Anterior cingulate cortex (tissue), 58 donors: ENCODE results near the gene BDKRB2.

Experiments
- DNase-seq, 58 donors: peaks; one replicate each; lab custom pipeline; 2025; lab: John Stamatoyannopoulos, UW

BDKRB2 gene

DNA sequence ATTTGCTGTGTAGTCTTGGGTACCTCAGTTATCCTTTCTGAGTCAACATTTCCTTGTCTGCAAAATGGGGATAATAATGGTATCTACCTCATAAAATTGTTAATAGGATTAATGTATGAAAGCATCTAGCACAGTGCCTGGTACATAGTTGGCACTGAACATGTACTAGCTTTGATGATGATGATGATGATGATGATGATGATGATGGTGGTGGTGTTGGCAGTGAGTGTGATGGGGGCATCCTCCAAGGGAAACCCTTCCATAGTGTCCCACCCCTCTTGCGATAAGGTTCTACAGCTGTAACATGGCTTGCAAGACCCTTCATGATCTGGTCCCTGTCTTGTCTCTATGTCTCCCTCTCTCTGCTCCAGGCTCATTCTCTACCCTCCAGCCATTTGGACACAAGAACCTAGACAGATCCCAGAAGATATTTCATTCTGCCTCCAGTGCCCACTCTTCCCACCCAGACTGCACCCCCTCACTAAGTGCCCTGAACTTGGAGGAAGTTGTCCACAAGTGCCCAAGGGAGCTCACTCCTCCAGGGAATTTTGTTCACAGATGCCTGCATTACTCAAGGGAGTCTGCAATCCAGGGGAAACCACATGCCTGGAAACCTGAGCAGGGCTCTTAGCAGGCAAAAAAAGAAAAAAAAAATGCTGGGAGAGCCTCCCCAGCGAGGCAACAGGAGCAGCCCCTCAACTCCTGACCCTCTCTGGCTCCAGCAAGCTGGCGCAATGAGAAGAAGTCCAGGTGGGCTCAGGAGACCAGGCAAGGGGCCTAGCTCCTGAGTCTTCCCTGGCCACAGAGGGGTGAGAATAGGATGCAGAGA is 41.3 kb downstream of the BDKRB2 start:
- no peak for DNase-seq

DNA sequence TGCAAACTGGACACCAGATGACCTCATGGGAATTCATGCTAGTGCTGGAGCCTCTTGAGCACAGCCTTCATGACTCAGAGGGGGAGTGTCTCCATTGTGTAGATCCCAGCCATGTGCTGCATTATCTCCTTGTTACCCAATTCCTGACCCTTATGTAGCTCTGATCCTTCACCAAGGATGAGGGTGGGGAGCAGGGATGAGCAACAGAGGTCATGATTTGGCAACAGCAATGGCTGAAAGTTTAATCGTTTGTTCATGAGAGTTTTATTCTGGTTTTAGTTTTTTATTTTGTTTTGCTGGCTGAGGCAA is 41.9 kb downstream of the BDKRB2 start:
- DNase-seq = peak in 2 of 58 donors; percentile 13 to 20

DNA sequence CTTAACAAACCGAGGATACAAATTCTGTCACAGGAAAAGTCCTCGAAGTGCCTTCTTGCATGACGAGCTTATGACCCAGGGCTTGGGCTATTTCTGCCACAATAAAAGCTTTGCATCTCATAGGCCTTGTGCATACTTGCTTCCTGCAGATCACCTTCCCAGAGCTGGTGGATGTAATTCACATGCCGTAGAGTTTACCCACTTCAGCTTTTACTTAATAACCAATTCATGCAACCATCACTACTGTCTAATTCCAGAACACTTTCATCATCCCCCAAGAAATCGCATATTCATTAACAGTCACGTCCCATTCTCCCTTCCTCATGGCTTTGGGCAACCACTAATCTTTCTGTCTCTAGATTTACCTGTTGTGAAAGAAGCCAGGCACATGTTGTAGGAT is 42.4 kb downstream of the BDKRB2 start:
- DNase-seq = no peak

DNA sequence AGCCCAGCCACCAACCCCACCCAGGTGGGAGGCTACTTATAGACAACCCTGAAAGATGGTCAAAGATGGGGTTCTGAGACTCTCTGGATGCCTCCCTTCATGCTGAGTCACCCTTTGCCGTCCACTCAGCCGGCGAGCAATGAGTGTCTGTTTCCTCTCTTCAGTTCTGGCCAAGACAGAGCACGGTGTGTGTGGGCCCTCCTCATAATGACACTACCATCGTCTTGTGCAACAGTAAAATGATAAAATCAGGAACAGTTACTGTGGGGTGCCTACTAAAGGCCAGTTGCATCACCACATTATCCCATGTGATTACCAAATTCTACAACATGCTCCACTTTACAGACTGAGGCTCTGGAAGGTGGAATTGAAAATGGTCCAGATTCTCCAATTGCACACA is 44.4 kb downstream of the BDKRB2 start:
- peak in 2 of 58 donors; percentile 9 to 25 for DNase-seq

DNA sequence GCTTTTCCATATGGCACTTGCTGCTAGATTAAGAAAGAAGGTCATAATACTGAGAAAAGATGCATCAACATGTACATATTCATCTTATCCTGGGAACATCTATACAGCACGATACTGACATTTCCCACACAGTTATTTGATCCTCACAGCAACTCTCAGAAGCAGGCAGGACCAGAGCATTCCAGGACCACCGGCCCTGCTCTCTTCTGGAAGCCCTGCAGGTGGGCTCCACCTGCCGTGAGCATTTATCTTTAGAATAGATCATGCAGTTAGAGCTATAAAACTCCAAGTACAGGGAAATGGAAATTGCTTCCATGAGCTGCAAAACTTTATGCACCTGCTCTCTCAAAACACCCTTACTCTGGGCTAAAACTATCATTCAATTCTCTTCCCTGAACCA is 45.8 kb downstream of the BDKRB2 start:
- DNase-seq = no peak

DNA sequence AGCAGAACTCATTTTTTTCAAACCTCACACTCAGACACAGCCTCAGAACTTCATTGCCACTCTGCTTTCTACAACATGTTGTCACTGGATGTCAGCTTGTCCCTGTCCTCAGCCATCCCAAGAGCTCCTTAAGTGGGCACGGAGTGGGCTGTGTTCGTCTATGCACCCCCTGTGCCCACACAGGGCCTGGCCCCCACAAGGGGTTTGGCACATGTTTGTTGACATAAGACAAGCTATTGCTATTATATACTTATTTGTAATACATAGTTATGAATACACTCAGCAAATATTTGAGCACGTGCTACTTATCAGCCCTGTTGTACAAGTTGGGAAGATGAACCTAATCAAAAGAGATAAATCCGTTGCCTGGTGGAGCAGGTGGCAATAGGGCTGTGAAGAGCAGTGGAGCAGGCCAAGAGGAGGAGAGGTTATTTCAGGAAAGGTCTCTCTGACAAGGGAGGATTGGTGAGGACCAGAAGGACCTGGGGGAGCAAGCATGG is 47.1 kb downstream of the BDKRB2 start:
- no peak for DNase-seq

DNA sequence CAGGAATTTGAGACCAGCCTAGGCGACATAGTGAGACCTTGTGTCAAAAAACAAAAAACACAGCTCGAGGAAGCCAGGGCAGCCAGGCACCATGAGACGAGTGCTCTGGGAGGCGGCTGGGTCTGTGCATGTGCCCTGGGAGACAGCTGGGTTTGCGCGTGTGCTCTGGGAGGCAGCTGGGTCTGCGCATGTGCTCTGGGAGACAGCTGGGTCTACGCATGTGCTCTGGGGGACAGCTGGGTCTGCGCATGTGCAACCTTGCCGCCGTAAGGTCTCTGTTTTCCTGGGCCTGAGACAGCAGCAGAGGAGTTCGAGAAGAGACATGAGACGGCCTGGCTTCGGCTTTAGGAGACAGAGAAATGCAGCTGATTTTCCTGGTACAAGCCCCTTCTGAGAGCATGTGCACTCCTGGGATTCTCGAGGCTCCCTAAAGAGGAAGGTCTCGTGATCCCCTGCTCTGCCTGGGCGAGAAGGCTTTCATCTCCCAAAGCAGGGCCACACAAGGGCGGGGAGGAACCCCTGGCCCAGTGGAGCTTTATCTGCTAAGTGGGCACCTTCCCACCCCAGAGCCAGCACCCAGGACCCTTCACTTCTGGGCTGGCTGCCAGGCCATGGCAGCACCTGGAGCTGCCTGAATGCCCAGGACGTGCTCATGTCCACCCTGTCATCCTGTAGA is 47.8 kb downstream of the BDKRB2 start:
- DNase-seq = no peak

DNA sequence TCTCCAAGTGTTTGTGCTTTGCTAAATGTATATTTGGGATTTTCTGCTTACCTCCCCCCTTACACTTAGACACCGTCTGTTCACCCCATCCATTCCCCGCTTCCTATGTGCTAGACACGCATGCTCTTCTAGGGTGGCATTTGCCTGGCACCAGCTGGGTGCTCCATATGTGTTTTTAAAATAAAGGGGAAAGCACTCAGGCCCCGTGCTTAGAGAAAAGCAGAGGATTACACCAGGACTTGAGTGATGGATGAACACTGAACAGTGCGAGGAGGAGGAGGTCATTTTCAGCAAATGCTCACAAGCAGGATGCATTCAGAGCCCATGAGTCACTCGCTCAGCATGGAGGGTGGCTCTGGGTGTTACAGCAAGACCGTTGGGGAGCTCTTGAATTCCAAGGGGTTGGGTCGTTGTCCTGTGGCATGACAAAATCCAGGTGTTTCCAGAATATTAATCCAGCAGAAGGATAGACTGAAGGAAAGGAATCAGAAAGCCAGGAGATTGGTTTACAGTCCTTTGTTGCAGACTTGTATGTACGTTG is 48.4 kb downstream of the BDKRB2 start:
- peak in 1 of 58 donors; percentile 4 for DNase-seq

DNA sequence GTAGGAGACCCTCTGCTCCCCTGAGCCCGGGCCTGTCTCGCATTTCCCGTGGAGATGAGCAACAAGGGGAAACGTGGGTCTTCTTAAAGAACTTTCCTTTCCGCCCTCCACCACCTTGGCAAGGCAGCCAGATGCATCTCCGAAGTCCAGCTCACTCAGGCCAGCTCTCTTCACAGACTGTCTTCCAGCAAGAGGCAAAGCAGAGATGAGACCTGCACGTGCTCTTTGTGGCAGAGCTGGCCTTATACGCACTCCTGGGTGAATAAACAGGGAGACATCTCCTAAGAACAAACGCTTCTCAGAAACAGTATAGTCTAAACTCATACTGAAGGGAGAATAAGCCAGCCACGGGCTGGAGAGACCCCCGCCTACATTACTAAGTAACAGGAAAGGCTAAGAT is 50.0 kb downstream of the BDKRB2 start:
- DNase-seq = no peak

DNA sequence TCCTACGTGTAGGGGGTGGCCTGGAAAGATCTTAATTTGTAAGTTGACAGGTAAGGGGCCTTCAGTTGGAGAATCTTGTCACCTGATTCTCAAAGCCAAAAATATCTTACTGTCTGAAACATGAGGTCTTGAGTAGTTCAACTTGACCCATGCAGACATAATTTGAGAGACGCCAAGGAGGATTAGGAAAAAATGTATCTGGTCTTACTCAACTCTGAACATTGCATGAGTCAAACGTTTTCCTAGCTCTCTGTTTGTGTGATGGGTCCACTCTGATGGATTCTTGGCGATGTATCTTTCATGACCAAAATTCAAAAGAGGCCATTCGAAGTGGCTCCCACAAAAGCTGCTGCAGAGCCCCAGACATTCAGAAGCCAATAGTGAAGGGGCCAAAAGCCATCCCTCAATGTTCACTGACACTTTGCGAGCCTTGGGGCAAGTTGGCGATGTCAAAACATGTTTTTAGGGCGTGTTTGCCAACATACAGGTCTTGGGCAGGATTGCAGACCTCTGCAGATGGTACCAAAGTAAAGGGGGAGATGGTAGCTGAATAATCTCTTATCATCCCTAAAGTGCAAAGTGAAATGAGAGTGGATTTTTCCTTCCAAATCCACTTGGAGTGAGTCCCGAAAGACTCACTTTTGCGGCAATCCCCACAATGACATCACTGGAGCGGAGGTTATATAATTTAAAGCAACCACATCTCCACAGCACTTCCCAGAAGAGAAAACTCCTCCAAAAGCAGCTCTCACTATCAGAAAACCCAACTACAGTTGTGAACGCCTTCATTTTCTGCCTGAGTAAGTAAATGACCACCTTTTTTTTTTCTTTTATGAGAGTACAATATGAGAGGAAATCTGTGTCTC is 51.1 kb downstream of the BDKRB2 start, which contains the start of gene BDKRB1:
Gene BDKRB1 (plus strand): TSS at position 710 of the 866 bp plus-strand sequence. CDS start 7,473 bp downstream, outside the sequence.
- DNase-seq = no peak

DNA sequence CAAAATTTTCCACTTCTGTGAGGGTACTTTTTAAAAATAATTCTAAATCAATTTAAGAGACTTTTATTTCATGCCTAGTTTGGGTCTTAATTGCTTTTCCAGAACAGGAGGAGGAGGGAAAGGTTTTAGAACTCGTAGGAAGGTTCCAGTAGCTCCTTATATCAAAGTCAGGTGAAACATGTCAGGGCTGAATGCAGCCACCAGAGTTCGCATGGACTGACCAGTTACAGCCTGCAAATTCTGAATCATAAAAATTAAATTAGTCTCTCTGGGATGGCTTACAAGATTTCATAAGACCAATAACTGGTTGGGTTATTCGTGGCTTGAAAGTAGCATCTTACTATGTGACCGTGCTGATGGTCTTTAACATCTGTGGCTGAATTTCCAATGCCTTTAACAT is 51.8 kb downstream of the BDKRB2 start:
- no peak for DNase-seq

DNA sequence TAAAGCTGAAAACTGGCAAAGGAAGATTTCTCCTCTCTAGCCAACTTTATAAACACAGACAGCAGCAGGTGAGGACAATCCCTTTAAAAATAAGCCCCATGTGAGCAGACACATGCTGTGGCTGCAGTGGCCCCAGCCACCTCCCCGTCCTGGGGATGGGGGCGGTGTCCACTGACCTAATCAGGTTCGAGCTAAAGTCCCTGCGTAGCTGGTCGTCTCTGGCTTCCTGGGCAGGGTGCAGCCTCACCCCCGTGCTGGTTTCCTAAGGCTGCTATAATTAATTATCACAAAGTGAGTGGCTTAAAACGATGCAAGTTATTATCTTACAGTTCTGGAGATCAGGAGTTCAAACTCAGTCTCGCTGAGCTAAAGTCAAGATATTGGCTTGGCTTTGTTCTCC is 52.4 kb downstream of the BDKRB2 start:
- no peak for DNase-seq

DNA sequence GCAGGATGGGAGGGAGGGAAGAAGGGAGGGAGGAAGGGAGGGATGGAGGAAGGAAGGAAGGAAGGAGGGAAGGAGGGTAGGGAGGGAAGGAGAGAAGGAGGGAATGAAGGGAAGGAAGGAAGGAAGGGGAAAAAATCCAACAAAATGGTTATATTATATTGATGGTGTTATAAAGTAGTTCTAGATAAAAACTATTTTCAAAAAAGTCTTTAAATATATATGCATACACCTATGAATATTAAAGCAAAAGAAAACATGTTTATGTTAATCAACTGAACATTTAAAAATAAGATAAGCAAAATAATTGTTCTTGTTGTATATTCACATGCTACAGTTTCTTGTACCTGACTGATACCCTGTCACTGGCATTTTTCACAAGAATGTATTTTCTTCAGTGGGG is 53.3 kb downstream of the BDKRB2 start:
- DNase-seq = no peak

DNA sequence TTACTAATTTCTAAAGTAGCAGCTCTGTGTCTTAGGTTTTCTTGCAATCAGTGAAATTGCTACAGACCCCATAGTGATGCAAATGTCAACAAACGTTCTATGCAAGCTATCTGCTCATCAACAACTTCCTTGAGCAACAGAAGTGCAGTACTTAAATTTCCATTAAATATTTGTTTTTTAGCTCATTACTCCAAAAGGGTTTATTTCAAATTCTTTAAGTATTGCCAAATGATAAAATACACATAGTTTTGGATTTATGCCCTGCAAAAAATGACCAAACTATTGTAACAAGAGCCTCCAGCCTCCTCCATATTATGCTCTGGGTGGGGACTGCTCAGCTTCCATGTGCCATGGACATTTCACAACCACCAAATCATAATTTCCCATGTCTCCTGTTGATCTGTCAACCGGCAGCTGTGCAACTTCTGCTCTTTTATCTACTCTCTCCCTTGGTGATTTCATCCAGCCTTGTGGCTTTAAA is 55.7 kb downstream of the BDKRB2 start:
- DNase-seq = no peak

DNA sequence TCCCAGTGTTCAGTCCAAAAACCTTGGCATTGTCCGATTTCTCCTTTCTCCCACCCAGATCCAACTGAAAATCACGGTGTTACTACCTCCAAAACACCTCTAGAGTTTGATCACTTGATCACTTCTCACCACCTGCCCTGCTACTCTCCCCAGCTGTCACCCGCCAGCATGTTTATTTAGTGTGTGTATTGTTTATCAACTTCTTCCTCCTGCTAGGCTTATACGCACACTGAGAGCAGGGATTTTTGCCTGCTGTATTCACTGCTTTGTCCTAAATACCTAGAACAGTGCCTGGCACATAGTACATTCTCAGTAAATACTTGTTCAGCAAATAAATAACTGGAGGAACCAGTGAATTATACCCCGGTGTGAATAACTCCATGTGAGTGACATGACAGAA is 56.4 kb downstream of the BDKRB2 start:
- DNase-seq = no peak

DNA sequence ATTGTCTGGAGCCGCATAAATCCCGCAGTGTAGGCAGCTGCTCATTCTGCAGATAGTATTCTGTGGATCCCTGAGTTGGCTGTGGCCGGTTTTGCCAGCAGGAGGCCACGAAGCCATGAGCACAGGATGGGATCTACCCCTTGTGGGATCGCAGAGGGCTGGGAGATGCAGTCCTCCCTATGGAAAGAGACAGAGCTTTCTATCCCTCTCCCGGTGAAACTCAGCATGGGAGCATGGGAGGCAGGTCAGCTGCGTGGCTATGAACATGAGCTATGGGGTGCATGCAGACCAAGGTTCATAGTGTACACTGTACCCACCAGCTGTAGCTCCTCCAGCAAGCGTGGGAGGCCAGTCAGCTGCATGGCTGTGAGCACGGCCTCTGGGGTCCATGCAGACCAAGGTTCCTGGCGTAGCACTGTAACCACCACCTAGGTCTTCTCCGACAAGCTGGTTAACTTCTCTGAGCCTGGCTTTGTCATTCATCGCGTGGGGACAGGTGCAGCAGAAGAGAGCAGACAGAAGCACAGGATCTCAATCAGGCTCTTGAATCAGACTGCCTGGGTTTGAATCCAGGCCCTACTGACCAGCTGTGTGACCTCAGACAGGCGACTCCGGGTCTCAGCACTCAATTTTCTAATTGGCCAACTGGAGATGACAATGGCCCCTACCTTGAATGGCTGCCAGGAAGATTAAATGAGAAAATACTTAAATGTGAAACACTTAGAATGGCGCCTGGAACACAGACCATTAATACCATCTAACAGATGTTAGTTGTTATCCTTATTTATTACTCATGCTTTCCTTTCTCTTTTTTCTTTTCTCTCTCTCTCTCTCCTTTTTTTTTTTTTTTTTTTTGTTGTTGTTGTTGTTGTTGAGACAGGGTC is 57.4 kb downstream of the BDKRB2 start:
- DNase-seq = no peak

DNA sequence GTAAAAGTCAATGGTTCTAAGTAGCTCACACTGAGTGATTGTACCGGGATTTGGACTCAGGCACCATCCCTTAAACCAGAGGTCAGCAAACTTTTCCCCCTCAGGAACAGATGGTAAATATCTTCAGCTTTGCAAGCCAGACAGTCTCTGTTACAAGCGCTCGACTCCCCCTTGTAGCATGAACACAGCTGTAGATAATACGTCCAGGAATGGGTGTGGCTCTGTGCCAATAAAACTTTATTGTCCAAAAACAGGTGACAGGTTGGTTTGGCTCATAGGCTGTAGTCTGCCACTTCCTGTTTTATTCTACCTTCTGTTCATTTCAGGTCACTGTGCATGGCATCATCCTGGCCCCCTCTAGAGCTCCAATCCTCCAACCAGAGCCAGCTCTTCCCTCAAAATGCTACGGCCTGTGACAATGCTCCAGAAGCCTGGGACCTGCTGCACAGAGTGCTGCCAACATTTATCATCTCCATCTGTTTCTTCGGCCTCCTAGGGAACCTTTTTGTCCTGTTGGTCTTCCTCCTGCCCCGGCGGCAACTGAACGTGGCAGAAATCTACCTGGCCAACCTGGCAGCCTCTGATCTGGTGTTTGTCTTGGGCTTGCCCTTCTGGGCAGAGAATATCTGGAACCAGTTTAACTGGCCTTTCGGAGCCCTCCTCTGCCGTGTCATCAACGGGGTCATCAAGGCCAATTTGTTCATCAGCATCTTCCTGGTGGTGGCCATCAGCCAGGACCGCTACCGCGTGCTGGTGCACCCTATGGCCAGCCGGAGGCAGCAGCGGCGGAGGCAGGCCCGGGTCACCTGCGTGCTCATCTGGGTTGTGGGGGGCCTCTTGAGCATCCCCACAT is 58.9 kb downstream of the BDKRB2 start:
- DNase-seq = no peak

DNA sequence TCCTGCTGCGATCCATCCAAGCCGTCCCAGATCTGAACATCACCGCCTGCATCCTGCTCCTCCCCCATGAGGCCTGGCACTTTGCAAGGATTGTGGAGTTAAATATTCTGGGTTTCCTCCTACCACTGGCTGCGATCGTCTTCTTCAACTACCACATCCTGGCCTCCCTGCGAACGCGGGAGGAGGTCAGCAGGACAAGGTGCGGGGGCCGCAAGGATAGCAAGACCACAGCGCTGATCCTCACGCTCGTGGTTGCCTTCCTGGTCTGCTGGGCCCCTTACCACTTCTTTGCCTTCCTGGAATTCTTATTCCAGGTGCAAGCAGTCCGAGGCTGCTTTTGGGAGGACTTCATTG is 59.5 kb downstream of the BDKRB2 start:
- DNase-seq = no peak

DNA sequence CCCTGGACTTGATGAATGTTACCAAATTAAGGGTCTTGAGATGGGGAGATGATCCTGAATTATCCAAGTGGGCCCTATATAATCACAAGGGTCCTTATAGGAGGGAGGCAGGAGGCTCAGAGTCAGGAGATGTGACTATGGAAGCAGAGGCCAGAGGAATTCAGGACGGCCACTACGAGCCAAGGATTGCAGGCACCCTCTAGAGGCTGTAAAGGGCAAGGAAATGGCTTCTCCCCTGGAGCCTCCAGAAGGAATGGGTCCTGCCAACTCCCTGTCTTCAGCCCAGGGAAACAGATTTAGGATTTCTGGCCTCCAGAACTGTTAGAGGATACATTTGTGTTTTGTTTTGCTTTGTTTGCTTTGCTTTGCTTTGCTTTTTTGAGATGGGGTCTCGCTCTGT is 60.2 kb downstream of the BDKRB2 start:
- DNase-seq = no peak
